LNCaP clone FGC (cell line): ENCODE measurements around the gene CSF1.
"Not testable (repeated sequence)": the region's sequence is repeated elsewhere in the genome, so short reads cannot be mapped to it uniquely, and the experiment has no call there.

ENCODE experiments used
- DNase-seq: peaks from one replicate; pipeline ENCODE4 v3.0.0-alpha.2; 2011; ENCODE audit warnings: low read depth
- H3K4me3 ChIP-seq: 2 replicates; pipeline ENCODE4 v1.5.1; 2011; ENCODE audit warnings: mild to moderate bottlenecking, low read depth, low read length, control low read depth
- TF ChIP-seq, protein P1 (sequence below): IDR thresholded peaks from 2 replicates; pipeline ENCODE4 v1.5.1; 2012; ENCODE audit warnings: mild to moderate bottlenecking; ENCODE audit not compliant: control insufficient read depth, insufficient read depth; ENCODE audit errors: extremely low read depth

Gene CSF1, protein sequence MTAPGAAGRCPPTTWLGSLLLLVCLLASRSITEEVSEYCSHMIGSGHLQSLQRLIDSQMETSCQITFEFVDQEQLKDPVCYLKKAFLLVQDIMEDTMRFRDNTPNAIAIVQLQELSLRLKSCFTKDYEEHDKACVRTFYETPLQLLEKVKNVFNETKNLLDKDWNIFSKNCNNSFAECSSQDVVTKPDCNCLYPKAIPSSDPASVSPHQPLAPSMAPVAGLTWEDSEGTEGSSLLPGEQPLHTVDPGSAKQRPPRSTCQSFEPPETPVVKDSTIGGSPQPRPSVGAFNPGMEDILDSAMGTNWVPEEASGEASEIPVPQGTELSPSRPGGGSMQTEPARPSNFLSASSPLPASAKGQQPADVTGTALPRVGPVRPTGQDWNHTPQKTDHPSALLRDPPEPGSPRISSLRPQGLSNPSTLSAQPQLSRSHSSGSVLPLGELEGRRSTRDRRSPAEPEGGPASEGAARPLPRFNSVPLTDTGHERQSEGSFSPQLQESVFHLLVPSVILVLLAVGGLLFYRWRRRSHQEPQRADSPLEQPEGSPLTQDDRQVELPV

DNA sequence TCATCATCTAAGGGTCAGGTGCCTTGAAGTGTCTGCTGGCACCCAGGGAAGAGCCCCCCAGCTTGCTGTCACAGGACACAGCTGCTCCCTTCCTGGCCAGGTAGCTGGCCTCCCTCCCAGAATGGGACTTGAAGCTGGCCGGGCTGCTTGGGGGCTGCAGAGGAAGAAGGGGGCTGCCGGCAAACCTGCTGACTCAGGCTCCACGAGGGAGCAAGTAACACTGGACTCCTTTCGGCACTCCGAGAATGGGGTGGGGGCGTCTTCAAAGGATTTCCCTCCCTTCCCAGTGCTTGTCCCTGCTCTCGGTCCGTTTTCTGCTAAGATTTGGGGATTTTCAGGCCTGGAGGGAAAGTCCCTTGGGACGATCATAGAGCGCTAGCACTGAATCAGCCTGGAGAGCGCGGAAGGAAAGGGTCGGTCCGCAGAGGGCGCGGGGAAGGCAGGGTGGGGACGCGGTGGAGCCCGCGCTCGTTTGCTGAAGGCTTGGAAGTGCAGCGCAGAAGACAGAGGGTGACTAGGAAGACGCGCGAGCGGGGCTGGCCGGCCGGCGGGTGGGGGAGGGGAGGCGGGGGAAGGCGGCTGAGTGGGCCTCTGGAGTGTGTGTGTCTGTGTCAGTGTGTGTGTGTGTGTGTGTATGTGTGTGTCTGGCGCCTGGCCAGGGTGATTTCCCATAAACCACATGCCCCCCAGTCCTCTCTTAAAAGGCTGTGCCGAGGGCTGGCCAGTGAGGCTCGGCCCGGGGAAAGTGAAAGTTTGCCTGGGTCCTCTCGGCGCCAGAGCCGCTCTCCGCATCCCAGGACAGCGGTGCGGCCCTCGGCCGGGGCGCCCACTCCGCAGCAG is at the start of gene CSF1:
Gene CSF1 (plus strand): TSS at position 727 of the 840 bp plus-strand sequence. CDS start 175 bp downstream, outside the sequence.
- peak within 1 kb of the TSS; percentile 46 for H3K4me3 ChIP-seq
- TF ChIP-seq, protein P1, sequence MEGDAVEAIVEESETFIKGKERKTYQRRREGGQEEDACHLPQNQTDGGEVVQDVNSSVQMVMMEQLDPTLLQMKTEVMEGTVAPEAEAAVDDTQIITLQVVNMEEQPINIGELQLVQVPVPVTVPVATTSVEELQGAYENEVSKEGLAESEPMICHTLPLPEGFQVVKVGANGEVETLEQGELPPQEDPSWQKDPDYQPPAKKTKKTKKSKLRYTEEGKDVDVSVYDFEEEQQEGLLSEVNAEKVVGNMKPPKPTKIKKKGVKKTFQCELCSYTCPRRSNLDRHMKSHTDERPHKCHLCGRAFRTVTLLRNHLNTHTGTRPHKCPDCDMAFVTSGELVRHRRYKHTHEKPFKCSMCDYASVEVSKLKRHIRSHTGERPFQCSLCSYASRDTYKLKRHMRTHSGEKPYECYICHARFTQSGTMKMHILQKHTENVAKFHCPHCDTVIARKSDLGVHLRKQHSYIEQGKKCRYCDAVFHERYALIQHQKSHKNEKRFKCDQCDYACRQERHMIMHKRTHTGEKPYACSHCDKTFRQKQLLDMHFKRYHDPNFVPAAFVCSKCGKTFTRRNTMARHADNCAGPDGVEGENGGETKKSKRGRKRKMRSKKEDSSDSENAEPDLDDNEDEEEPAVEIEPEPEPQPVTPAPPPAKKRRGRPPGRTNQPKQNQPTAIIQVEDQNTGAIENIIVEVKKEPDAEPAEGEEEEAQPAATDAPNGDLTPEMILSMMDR: no peak
- no peak for DNase-seq

DNA sequence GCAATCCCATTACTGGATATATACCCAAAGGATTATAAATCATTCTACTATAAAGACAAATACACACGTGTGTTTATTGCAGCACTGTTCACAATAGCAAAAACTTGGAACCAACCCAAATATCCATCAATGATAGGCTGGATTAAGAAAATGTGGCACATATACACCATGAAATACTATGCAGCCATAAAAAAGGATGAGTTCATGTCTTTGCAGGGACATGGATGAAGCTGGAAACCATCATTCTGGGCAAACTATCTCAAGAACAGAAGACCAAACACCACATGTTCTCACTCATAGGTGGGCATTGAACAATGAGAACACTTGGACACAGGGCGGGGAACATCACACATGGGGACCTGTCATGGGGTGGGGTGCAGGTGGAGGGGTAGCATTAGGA is 49.0 kb upstream of the CSF1 start:
- H3K4me3 ChIP-seq: not testable (repeated sequence)

DNA sequence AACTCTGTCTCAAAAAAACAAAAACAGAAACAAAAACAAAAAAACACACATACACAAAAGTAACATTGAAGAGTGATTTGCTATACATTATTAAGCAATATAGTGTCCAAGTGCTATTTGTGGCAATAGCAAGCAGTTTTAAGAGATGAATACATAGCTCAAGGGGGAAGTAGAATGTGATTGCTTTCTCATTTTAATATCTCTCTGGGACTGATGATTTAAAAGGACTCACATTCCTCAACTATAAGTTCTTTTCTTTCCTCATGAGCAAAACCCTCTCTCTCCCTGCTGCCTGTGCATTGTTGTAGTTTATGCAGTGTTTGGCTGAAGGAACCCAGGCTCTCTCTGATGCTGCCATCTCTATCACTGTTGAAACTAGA is 47.0 kb upstream of the CSF1 start:
- DNase-seq: no peak
- TF ChIP-seq, protein P1: no peak
- no peak overlapping the region for H3K4me3 ChIP-seq

More for the DNA sequence above, 49.0 kb upstream of the CSF1 start:
- not testable (repeated sequence) for DNase-seq

DNA sequence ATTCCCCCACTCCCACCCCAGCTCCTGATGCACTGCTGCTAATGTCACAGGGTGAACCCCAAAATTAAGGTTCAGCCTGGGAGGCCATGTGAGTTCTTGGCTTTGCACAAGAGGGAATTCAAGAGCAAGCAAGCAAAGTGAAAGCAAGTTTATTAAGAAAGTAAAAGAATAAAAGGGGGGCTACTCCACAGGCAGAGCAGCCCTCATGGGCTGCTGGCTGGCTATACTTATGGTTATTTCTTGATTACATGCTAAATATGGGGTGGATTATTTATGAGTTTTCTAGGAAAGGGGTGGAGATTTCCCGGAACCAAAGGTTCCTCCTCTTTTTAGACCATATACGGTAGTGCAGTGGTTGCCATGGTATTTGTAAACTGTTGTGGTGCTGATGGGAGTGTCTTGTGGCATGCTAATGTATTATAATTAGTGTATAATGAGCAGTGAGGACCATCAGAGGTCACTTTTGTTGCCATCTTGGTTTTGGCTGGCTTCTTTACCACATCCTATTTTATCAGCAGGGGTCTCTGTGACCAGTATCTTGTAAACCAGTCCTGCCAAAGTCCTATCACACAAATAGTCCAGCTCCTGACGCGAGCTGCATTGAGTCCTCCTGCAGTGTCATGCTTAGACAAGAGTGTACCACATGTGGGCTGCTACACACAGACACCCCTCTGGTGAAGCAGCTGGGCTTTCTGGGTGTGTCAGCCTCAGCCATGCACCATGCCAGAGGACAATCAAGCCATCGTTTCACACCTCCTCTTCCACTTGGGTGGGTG is 46.4 kb upstream of the CSF1 start:
- DNase-seq: no peak
- TF ChIP-seq, protein P1: no peak
- H3K4me3 ChIP-seq: no peak overlapping the region

DNA sequence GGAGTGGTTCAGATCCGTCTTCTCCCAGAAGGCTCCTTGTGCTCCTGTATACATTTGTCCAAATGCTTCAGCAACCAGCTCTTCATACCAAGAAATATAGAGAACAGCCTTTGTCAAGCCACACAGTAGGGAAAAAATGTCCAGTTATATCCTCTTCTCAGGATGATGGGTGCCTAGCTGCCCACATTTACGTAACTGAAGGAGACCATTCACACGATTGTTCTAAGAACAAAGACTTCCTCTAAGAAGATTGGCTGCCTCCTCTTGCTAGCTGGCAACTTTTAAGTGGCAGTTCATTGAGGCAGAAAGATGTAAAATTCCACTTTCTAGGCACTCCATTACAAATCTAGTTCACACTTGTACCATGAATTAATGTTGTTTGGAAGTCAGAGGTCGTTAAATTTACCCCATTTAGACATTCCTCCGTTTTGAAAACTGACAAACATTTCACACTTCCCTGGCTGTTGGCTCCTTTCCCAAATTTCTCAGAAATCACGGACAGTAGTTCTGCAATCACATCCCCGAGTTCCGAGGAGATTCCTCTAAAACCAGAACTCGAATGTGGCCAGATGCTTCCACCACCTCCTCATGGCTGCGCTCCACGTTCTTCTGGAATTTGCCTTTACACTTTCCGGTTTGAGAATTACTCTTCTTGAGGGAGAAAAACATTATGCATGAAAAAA is 45.6 kb upstream of the CSF1 start:
- H3K4me3 ChIP-seq: no peak overlapping the region
- DNase-seq: no peak
- TF ChIP-seq, protein P1: no peak

DNA sequence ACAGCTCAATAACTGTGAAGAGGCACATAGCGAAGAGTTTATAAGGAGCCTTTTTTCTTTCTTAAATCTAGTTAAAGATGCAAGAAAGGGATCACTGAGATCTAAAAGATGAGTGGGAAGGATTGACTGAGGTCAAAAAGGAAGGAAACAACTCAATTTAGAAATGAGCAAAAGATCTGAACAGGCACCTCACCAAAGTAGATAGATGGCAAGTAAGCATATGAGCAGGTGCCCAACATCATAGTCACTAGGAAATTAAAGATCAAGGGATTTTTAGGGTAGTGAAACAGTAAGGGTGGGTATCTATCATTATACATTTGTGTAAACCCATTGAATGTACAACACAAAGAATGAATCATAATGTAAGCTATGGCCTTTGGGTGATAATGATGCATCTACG is 44.6 kb upstream of the CSF1 start:
- no peak overlapping the region for H3K4me3 ChIP-seq
- TF ChIP-seq, protein P1: no peak
- no peak for DNase-seq
